HG03045 (cell line): ENCODE results near the gene FGFR1OP2.
A peak's percentile ranks its signal among the peaks of the same experiment; 100 is the strongest.
"Not testable (repeated sequence)": the region's sequence is repeated elsewhere in the genome, so short reads cannot be mapped to it uniquely, and the experiment has no call there.

Experiments used
- ATAC-seq: cut with Tn5 transposase; IDR thresholded peaks from one replicate; pipeline ENCODE4 v1.9.1; 2021; ENCODE audit warnings: mild to moderate bottlenecking, moderate library complexity; ENCODE audit not compliant: unreplicated experiment

FGFR1OP2 gene

GRCh38 chr12:26940516-26941214, 2.4 kb downstream of the FGFR1OP2 start:
- ATAC-seq = no peak

- ATAC-seq = no peak
Observed at GRCh38 chr12:26941215-26941594, 2.9 kb downstream of the FGFR1OP2 start.

GRCh38 chr12:26948309-26948708, 10.0 kb downstream of the FGFR1OP2 start:
- no peak for ATAC-seq

GRCh38 chr12:26953447-26953846, 15.2 kb downstream of the FGFR1OP2 start:
- no peak for ATAC-seq

- ATAC-seq = no peak
Observed at GRCh38 chr12:26954027-26954426, 15.8 kb downstream of the FGFR1OP2 start.

- not testable (repeated sequence) for ATAC-seq
Observed at GRCh38 chr12:26961391-26961790, 23.1 kb downstream of the FGFR1OP2 start.

GRCh38 chr12:26961803-26962202, 23.5 kb downstream of the FGFR1OP2 start:
- ATAC-seq = no peak

GRCh38 chr12:26963413-26963812, 25.1 kb downstream of the FGFR1OP2 start:
- no peak for ATAC-seq

- no peak for ATAC-seq
Observed at GRCh38 chr12:26966842-26967241, 28.6 kb downstream of the FGFR1OP2 start.

GRCh38 chr12:26970136-26970535, 31.9 kb downstream of the FGFR1OP2 start:
- no peak for ATAC-seq

- ATAC-seq = peak; percentile 98
Observed at GRCh38 chr12:26971963-26972362, 33.7 kb downstream of the FGFR1OP2 start.

- no peak for ATAC-seq
Observed at GRCh38 chr12:26976687-26977086, 38.4 kb downstream of the FGFR1OP2 start.

- no peak for ATAC-seq
Observed at GRCh38 chr12:26978801-26979200, 40.5 kb downstream of the FGFR1OP2 start.

- ATAC-seq = no peak
Observed at GRCh38 chr12:26979733-26980132, 41.5 kb downstream of the FGFR1OP2 start.

GRCh38 chr12:26982866-26983265, 44.6 kb downstream of the FGFR1OP2 start:
- ATAC-seq = no peak

GRCh38 chr12:26987634-26988424, 49.6 kb downstream of the FGFR1OP2 start:
- ATAC-seq = no peak

GRCh38 chr12:26988703-26989102, 50.4 kb downstream of the FGFR1OP2 start:
- ATAC-seq = no peak

- ATAC-seq = no peak
Observed at GRCh38 chr12:26989873-26990272, 51.6 kb downstream of the FGFR1OP2 start.

- ATAC-seq = no peak
Observed at GRCh38 chr12:26991826-26992225, 53.6 kb downstream of the FGFR1OP2 start.

GRCh38 chr12:26994109-26994508, 55.8 kb downstream of the FGFR1OP2 start:
- no peak for ATAC-seq

- no peak for ATAC-seq
Observed at GRCh38 chr12:26995706-26996105, 57.4 kb downstream of the FGFR1OP2 start.

- ATAC-seq = no peak
Observed at GRCh38 chr12:26997003-26997402, 58.7 kb downstream of the FGFR1OP2 start.
